Glutamatergic neuron (in vitro differentiated cells): ENCODE measurements around the gene IPO11. TPM values are rescaled to one million over a fixed set of nuclear protein-coding genes. Genes with fewer than 3 reads are reported as not detected.
"Not testable (repeated sequence)": the region's sequence is repeated elsewhere in the genome, so short reads cannot be mapped to it uniquely, and the experiment has no call there.

Source experiments
- DNase-seq: peaks from one replicate; pipeline ENCODE4 v3.0.0; 2022
- H3K27ac Mint-ChIP-seq: one replicate; pipeline ENCODE4 v1.8.0; 2020; ENCODE audit warnings: mild to moderate bottlenecking, mixed read lengths, inconsistent platforms; ENCODE audit not compliant: unreplicated experiment
- H3K27me3 Mint-ChIP-seq: one replicate; pipeline ENCODE4 v1.8.0; 2020; ENCODE audit warnings: mild to moderate bottlenecking, moderate library complexity, mixed read lengths, inconsistent platforms; ENCODE audit not compliant: unreplicated experiment
- H3K36me3 Mint-ChIP-seq: one replicate; pipeline ENCODE4 v1.8.0; 2020; ENCODE audit warnings: mild to moderate bottlenecking, mixed read lengths, inconsistent platforms; ENCODE audit not compliant: unreplicated experiment
- H3K4me1 Mint-ChIP-seq: one replicate; pipeline ENCODE4 v1.8.0; 2020; ENCODE audit warnings: mild to moderate bottlenecking, low read depth, mixed read lengths, inconsistent platforms; ENCODE audit not compliant: unreplicated experiment
- H3K4me3 Mint-ChIP-seq: one replicate; pipeline ENCODE4 v1.8.0; 2020; ENCODE audit warnings: mild to moderate bottlenecking, mixed read lengths, inconsistent platforms; ENCODE audit not compliant: unreplicated experiment
- H3K9me3 Mint-ChIP-seq: one replicate; pipeline ENCODE4 v1.8.0; 2020; ENCODE audit warnings: mild to moderate bottlenecking, moderate library complexity, mixed read lengths, inconsistent platforms; ENCODE audit not compliant: unreplicated experiment
- CTCF ChIP-seq: fragments of 200-600 bp; sonication (generic); IDR thresholded peaks from one replicate; pipeline ENCODE4 v1.5.0; 2021; ENCODE audit not compliant: partially characterized antibody, unreplicated experiment
- total RNA-seq: library from RNA; stranded (reverse); fragmentation: NEBNext Ultra II Directional; extraction: Animal tissue kit (Norgen Biotek cat#: 25700); gene quantifications from one replicate; pipeline ENCODE4 v1.2.1, GENCODE V29; 2021; ENCODE audit not compliant: unreplicated experiment

IPO11 gene
- total RNA-seq, 1 donor from 2014 or later = 23.5 TPM

- DNase-seq = no peak
- H3K27ac Mint-ChIP-seq = no peak overlapping the region
- no peak for TF ChIP-seq CTCF
- peaks cover 5% of the 10 kb centered on the region for H3K9me3 Mint-ChIP-seq
- H3K4me3 Mint-ChIP-seq = no peak overlapping the region
- peaks cover 25% of the 10 kb centered on the region for H3K36me3 Mint-ChIP-seq
- H3K4me1 Mint-ChIP-seq = no peaks in the 10 kb centered on the region
- no peaks in the 10 kb centered on the region for H3K27me3 Mint-ChIP-seq
Observed at GRCh38 chr5:62564101-62564500, 151.5 kb downstream of the IPO11 start.

- not testable (repeated sequence) for H3K4me3 Mint-ChIP-seq, H3K27me3 Mint-ChIP-seq, H3K27ac Mint-ChIP-seq, H3K4me1 Mint-ChIP-seq, H3K9me3 Mint-ChIP-seq, DNase-seq
- peaks cover 29% of the 10 kb centered on the region for H3K36me3 Mint-ChIP-seq
Observed at GRCh38 chr5:62565740-62566139, 153.2 kb downstream of the IPO11 start.

GRCh38 chr5:62568143-62568542 lies 155.6 kb downstream of the IPO11 start:
- Mint-ChIP-seq H3K4me3 (no peak overlapping the region), H3K36me3 (peaks cover 29% of the 10 kb centered on the region), H3K27ac (no peak overlapping the region), H3K27me3 (no peaks in the 10 kb centered on the region), H3K4me1 (no peaks in the 10 kb centered on the region), H3K9me3 (peaks cover 5% of the 10 kb centered on the region)
- no peak for TF ChIP-seq CTCF
- no peak for DNase-seq

- peaks cover 29% of the 10 kb centered on the region for H3K36me3 Mint-ChIP-seq
- peaks cover 5% of the 10 kb centered on the region for H3K9me3 Mint-ChIP-seq
- no peak overlapping the region for H3K4me3 Mint-ChIP-seq
- no peak for TF ChIP-seq CTCF
- no peaks in the 10 kb centered on the region for H3K27me3 Mint-ChIP-seq
- H3K27ac Mint-ChIP-seq = no peak overlapping the region
- no peak for DNase-seq
- no peaks in the 10 kb centered on the region for H3K4me1 Mint-ChIP-seq
Observed at GRCh38 chr5:62568800-62569432, 156.4 kb downstream of the IPO11 start.

- Mint-ChIP-seq H3K27ac (no peak overlapping the region), H3K4me1 (no peaks in the 10 kb centered on the region), H3K36me3 (peaks cover 29% of the 10 kb centered on the region), H3K27me3 (no peaks in the 10 kb centered on the region), H3K9me3 (peaks cover 4% of the 10 kb centered on the region), H3K4me3 (no peak overlapping the region)
- no peak for DNase-seq
- TF ChIP-seq CTCF = no peak
Observed at GRCh38 chr5:62569470-62569869, 156.9 kb downstream of the IPO11 start.
